ENCODE data around the gene LMBR1L. TPM values are rescaled to one million over a fixed set of nuclear protein-coding genes. Genes with fewer than 3 reads are reported as not detected.

The LMBR1L gene
- total and polyA plus RNA-seq, 2 of the 13 experiments (the other 11 are each of a cell fraction or from before 2014, with no cell fraction given) = 12.2 to 65.9 TPM

- WGBS (ENCODE audit: low lambda C conversion rate) = no CpG with 5 or more reads among the region's 3 CpGs
- CTCF ChIA-PET (ENCODE audit: low intra/inter-chr PET ratio, low total read pairs) = no interaction called here
- in situ Hi-C loops (cut with HindIII; ENCODE audit: extremely low pct_ligation_motif_present, low pct_unique_long_range_greater_than_20kb) (no loop called here), intact Hi-C loops (cut with micrococcal nuclease; ENCODE audit: unreplicated experiment) (no loop called here)
- Histone ChIP-seq H3K9me3 (ENCODE audit: low read length) (no peaks in the 10 kb centered on the region), H3K4me2 (ENCODE audit: low read depth, low read length) (no peak overlapping the region), H3K27ac (ENCODE audit: extremely low read length, insufficient read depth, low read length) (no peak overlapping the region), H2AFZ (ENCODE audit: low read length) (no peak overlapping the region), H3K36me3 (replicated peaks in 1 of 2; ENCODE audit: control insufficient read depth in 1 of 2, insufficient read depth in 2 of 2, low read length in 2 of 2) (peaks cover 15 to 51% of the 10 kb centered on the region in 2 experiments; a peak in 4 of 5 replicates), H3K79me2 (ENCODE audit: insufficient read depth, low read length) (peaks cover 13% of the 10 kb centered on the region), H4K20me1 (ENCODE audit: insufficient read depth, low read length) (peaks cover 9% of the 10 kb centered on the region; the same call in 1 of the 2 replicates), H3K4me3 (replicated peaks in 1 of 3; ENCODE audit: insufficient read depth in 1 of 3, low read depth in 2 of 3, low read length in 3 of 3) (no peak overlapping the region), H3K4me1 (ENCODE audit: insufficient read depth, low read length) (peaks cover 15% of the 10 kb centered on the region), H3K9ac (ENCODE audit: insufficient read depth, low read depth, low read length) (no peak overlapping the region), H3K27me3 (ENCODE audit: control insufficient read depth in 1 of 2, insufficient read depth in 2 of 2, low read length in 2 of 2) (no peaks in the 10 kb centered on the region; a peak in 1 of 5 replicates)
- FAIRE-seq (no peak), DNase-seq (ENCODE audit: low spot score) (no peak), ATAC-seq (no peak)
- TF ChIP-seq ZNF878 (CRISPR knock-in tag; IDR thresholded peaks at IDR 0.05) (no peak), RARG (CRISPR knock-in tag; IDR thresholded peaks at IDR 0.05; ENCODE audit: low read depth) (no peak), JUND (CRISPR knock-in tag; IDR thresholded peaks at IDR 0.05) (no peak), ZNF737 (CRISPR knock-in tag; IDR thresholded peaks at IDR 0.05; ENCODE audit: borderline replicate concordance) (no peak), AHR (CRISPR knock-in tag; IDR thresholded peaks at IDR 0.05) (no peak), ASH2L (IDR thresholded peaks at IDR 0.05; ENCODE audit: insufficient read length, low read depth, low read length) (no peak), ZMAT5 (CRISPR knock-in tag; IDR thresholded peaks at IDR 0.05; ENCODE audit: borderline replicate concordance, low read depth) (no peak), ZNF432 (CRISPR knock-in tag; IDR thresholded peaks at IDR 0.05; ENCODE audit: borderline replicate concordance) (no peak), NR2F1 (CRISPR knock-in tag; IDR thresholded peaks at IDR 0.05) (no peak), SIX1 (CRISPR knock-in tag; IDR thresholded peaks at IDR 0.05; ENCODE audit: borderline replicate concordance) (no peak), ZNF501 (CRISPR knock-in tag; IDR thresholded peaks at IDR 0.05) (no peak), ZSCAN20 (CRISPR knock-in tag; IDR thresholded peaks at IDR 0.05; ENCODE audit: borderline replicate concordance) (no peak), MAZ (IDR thresholded peaks at IDR 0.05; ENCODE audit: borderline replicate concordance, low read depth, low read length) (no peak), MAZ (CRISPR knock-in tag; IDR thresholded peaks at IDR 0.05; ENCODE audit: low read depth) (no peak), ZNF660 (CRISPR knock-in tag; IDR thresholded peaks at IDR 0.05; ENCODE audit: borderline replicate concordance, low read depth) (no peak), ERF (CRISPR knock-in tag; IDR thresholded peaks at IDR 0.05) (no peak), ZSCAN5A (CRISPR knock-in tag; IDR thresholded peaks at IDR 0.05; ENCODE audit: borderline replicate concordance) (no peak)
- TF ChIP-seq, protein P1, sequence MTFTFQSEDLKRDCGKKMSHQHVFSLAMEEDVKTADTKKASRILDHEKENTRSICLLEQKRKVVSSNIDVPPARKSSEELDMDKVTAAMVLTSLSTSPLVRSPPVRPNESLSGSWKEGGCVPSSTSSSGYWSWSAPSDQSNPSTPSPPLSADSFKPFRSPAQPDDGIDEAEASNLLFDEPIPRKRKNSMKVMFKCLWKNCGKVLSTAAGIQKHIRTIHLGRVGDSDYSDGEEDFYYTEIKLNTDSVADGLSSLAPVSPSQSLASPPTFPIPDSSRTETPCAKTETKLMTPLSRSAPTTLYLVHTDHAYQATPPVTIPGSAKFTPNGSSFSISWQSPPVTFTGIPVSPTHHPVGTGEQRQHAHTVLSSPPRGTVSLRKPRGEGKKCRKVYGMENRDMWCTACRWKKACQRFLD (CRISPR knock-in tag; IDR thresholded peaks at IDR 0.05; ENCODE audit: borderline replicate concordance) = no peak
- TF ChIP-seq, protein P2, sequence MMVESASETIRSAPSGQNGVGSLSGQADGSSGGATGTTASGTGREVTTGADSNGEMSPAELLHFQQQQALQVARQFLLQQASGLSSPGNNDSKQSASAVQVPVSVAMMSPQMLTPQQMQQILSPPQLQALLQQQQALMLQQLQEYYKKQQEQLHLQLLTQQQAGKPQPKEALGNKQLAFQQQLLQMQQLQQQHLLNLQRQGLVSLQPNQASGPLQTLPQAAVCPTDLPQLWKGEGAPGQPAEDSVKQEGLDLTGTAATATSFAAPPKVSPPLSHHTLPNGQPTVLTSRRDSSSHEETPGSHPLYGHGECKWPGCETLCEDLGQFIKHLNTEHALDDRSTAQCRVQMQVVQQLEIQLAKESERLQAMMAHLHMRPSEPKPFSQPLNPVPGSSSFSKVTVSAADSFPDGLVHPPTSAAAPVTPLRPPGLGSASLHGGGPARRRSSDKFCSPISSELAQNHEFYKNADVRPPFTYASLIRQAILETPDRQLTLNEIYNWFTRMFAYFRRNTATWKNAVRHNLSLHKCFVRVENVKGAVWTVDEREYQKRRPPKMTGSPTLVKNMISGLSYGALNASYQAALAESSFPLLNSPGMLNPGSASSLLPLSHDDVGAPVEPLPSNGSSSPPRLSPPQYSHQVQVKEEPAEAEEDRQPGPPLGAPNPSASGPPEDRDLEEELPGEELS (CRISPR knock-in tag; IDR thresholded peaks at IDR 0.05) = no peak
- POLR2A ChIA-PET = no interaction called here
- no TSS peak for BruUV-seq (replicated peaks)
Observed at GRCh38 chr12:49104822-49105221, 5.8 kb downstream of the LMBR1L start.
